Lung (tissue), 12 donors: Measurements from ENCODE around the gene ZNF330. TPM values are rescaled to one million over a fixed set of nuclear protein-coding genes. Genes with fewer than 3 reads are reported as not detected.

Experiments used
- ATAC-seq: fragments of 200-7000 bp; cut with Tn5 transposase; one replicate; pipeline ENCODE4 v1.9.1; 2020; ENCODE audit warnings: moderate number of reproducible peaks; ENCODE audit not compliant: insufficient read depth, low FRiP score
- DNase-seq, 3 donors: peaks; one replicate each; pipeline ENCODE4 v3.0.0-alpha.2; 2013 to 2017
- H3K27ac ChIP-seq, 2 donors: one replicate each; pipeline ENCODE4 v1.5.1; 2013; ENCODE audit warnings: mild to moderate bottlenecking in 2 of 2, moderate library complexity in 2 of 2, control low read depth in 1 of 2, inconsistent platforms in 1 of 2, low read depth in 1 of 2, low read length in 1 of 2
- H3K27me3 ChIP-seq, 3 donors: one replicate each; pipeline ENCODE4 v1.5.1; 2013; ENCODE audit warnings: low read length in 2 of 3; ENCODE audit not compliant: control insufficient read depth in 3 of 3, insufficient read depth in 3 of 3
- H3K36me3 ChIP-seq, 4 donors: one replicate each; pipeline ENCODE4 v1.5.1; 2013; ENCODE audit warnings: low read length in 4 of 4, mild to moderate bottlenecking in 1 of 4, moderate library complexity in 1 of 4; ENCODE audit not compliant: control insufficient read depth in 4 of 4, insufficient read depth in 4 of 4
- H3K4me1 ChIP-seq, 5 donors: one replicate each; pipeline ENCODE4 v1.5.1; 2013; ENCODE audit warnings: low read length in 5 of 5, mild to moderate bottlenecking in 2 of 5, moderate library complexity in 1 of 5; ENCODE audit not compliant: control insufficient read depth in 5 of 5, insufficient read depth in 5 of 5
- H3K4me3 ChIP-seq: one replicate; pipeline ENCODE4 v1.5.1; 2013; ENCODE audit warnings: mild to moderate bottlenecking, control low read depth, moderate library complexity
- H3K9ac ChIP-seq, 2 donors: one replicate each; pipeline ENCODE4 v1.5.1; 2013; ENCODE audit warnings: low read length in 2 of 2, control low read depth in 1 of 2; ENCODE audit not compliant: insufficient read depth in 1 of 2
- H3K9me3 ChIP-seq, 4 donors: one replicate each; pipeline ENCODE4 v1.5.1; 2013; ENCODE audit warnings: low read length in 3 of 4, mild to moderate bottlenecking in 1 of 4, moderate library complexity in 1 of 4; ENCODE audit not compliant: control insufficient read depth in 4 of 4, insufficient read depth in 3 of 4
- CTCF ChIP-seq: IDR thresholded peaks from 2 replicates; pipeline ENCODE4 v1.5.1; 2012; ENCODE audit warnings: mild to moderate bottlenecking; ENCODE audit errors: control extremely low read depth, extremely low read depth
- WGBS, 2 donors: extraction: QIAGEN DNeasy Blood & Tissue Kit; methylation state at CpG; one replicate each; pipeline ENCODE4 v1.1.7; 2013; 5-methylcytosine and 5-hydroxymethylcytosine counted together
- polyA plus RNA-seq, 2 donors: library from polyadenylated mRNA; stranded (reverse); fragments of 200-250 nt; gene quantifications; one replicate each; pipeline ENCODE4 v1.2.1, GENCODE V29; 2013
- total RNA-seq, 2 donors: library from RNA; depleted of rRNA in 1 of 2; stranded (reverse); fragments of >200 nt in 1 of 2; gene quantifications; one replicate each; pipeline ENCODE4 v1.2.1, GENCODE V29; 2014 to 2021
- donor health status: control.
- donor health status: control.
- donor health status: Bipolar disorder and iron deficiency.
- donor health status: healthy.
- donor health status: DM: yes; HTN: yes; CAD: no.

The ZNF330 gene
- total and polyA plus RNA-seq, 4 donors: 23.7 to 55.8 (median 37.3) TPM

GRCh38 chr4:141258558-141258957 is 37.9 kb downstream of the ZNF330 start:
- H3K9ac ChIP-seq: no peak overlapping the region
- no peak for ATAC-seq
- no peak for TF ChIP-seq CTCF
- H3K36me3 ChIP-seq: no peaks in the 10 kb centered on the region
- H3K9me3 ChIP-seq: peaks cover 0 to 4% (median 0%) of the 10 kb centered on the region in 4 donors
- no peak overlapping the region for H3K27ac ChIP-seq
- H3K27me3 ChIP-seq: peaks cover 0 to 3% (median 0%) of the 10 kb centered on the region in 3 donors
- DNase-seq: no peak
- H3K4me3 ChIP-seq: no peak overlapping the region
- H3K4me1 ChIP-seq: no peaks in the 10 kb centered on the region

- no peaks in the 10 kb centered on the region for H3K36me3 ChIP-seq
- H3K9ac ChIP-seq: no peak overlapping the region
- H3K9me3 ChIP-seq: no peaks in the 10 kb centered on the region
- H3K4me3 ChIP-seq: no peak overlapping the region
- TF ChIP-seq CTCF: no peak
- peaks cover 0 to 21% (median 0%) of the 10 kb centered on the region in 3 donors for H3K27me3 ChIP-seq
- no peak overlapping the region for H3K27ac ChIP-seq
- DNase-seq (peak in 1 of 3 donors; percentile 8), ATAC-seq (no peak)
- 30 to 60% methylated on average over 1 of the region's 1 CpG for WGBS, 2 donors
- peaks cover 0 to 2% (median 0%) of the 10 kb centered on the region in 5 donors for H3K4me1 ChIP-seq
Observed at GRCh38 chr4:141275834-141276233, 55.1 kb downstream of the ZNF330 start.

GRCh38 chr4:141283152-141283551 is 62.5 kb downstream of the ZNF330 start:
- H3K9ac ChIP-seq: no peak overlapping the region
- 94 to 99% methylated on average over 2 of the region's 2 CpGs for WGBS, 2 donors
- ATAC-seq: no peak

More at GRCh38 chr4:141283152-141283551, 62.5 kb downstream of the ZNF330 start:
- TF ChIP-seq CTCF: no peak
- Histone ChIP-seq H3K27ac (no peak overlapping the region), H3K27me3 (no peaks in the 10 kb centered on the region), H3K36me3 (no peaks in the 10 kb centered on the region), H3K4me3 (no peak overlapping the region), H3K9me3 (no peaks in the 10 kb centered on the region), H3K4me1 (no peaks in the 10 kb centered on the region)
- no peak for DNase-seq
